ENCODE data around the gene USP15.

USP15 gene

GRCh38 chr12:62248873-62249272 lies 11.3 kb upstream of the USP15 start:
- H3K36me3 Mint-ChIP-seq (ENCODE audit: low read depth), result peaks cover 4% of the 10 kb centered on the region
- no peaks in the 10 kb centered on the region for H3K27me3 Mint-ChIP-seq
- no peak overlapping the region for H3K4me3 Mint-ChIP-seq
- no peak overlapping the region for H3K27ac Mint-ChIP-seq
- no peak for DNase-seq
- no peaks in the 10 kb centered on the region for H3K9me3 Mint-ChIP-seq
- H3K4me1 Mint-ChIP-seq (ENCODE audit: low read depth), result peaks cover 22% of the 10 kb centered on the region

- no peak for DNase-seq
- Mint-ChIP-seq H3K27ac (no peak overlapping the region), H3K27me3 (no peaks in the 10 kb centered on the region), H3K9me3 (no peaks in the 10 kb centered on the region), H3K36me3 (ENCODE audit: low read depth) (peaks cover 4% of the 10 kb centered on the region), H3K4me1 (ENCODE audit: low read depth) (peaks cover 22% of the 10 kb centered on the region), H3K4me3 (no peak overlapping the region)
These were observed 10.8 kb upstream of the USP15 start for GRCh38 chr12:62249419-62249818.

- H3K4me3 Mint-ChIP-seq, result peak overlapping the region; percentile 9
- peaks cover 4% of the 10 kb centered on the region for H3K36me3 Mint-ChIP-seq (ENCODE audit: low read depth)
- no peak for DNase-seq
- peak overlapping the region; percentile 63 for H3K27ac Mint-ChIP-seq
- peaks cover 24% of the 10 kb centered on the region for H3K4me1 Mint-ChIP-seq (ENCODE audit: low read depth)
- H3K9me3 Mint-ChIP-seq, result no peaks in the 10 kb centered on the region
- no peaks in the 10 kb centered on the region for H3K27me3 Mint-ChIP-seq
These were observed 9.3 kb upstream of the USP15 start for GRCh38 chr12:62250671-62251608.

GRCh38 chr12:62251609-62251958 lies 8.6 kb upstream of the USP15 start:
- DNase-seq, result no peak
- Mint-ChIP-seq H3K27me3 (no peaks in the 10 kb centered on the region), H3K36me3 (ENCODE audit: low read depth) (peaks cover 4% of the 10 kb centered on the region), H3K27ac (peak overlapping the region; percentile 63), H3K4me1 (ENCODE audit: low read depth) (peaks cover 29% of the 10 kb centered on the region), H3K9me3 (no peaks in the 10 kb centered on the region), H3K4me3 (no peak overlapping the region)

GRCh38 chr12:62252576-62252975 lies 7.6 kb upstream of the USP15 start:
- H3K27ac Mint-ChIP-seq, result no peak overlapping the region
- H3K36me3 Mint-ChIP-seq (ENCODE audit: low read depth), result peaks cover 4% of the 10 kb centered on the region
- no peaks in the 10 kb centered on the region for H3K9me3 Mint-ChIP-seq
- peaks cover 39% of the 10 kb centered on the region for H3K4me1 Mint-ChIP-seq (ENCODE audit: low read depth)
- no peak overlapping the region for H3K4me3 Mint-ChIP-seq
- no peak for DNase-seq
- H3K27me3 Mint-ChIP-seq, result no peaks in the 10 kb centered on the region

- DNase-seq, result no peak
- peaks cover 11% of the 10 kb centered on the region for H3K36me3 Mint-ChIP-seq (ENCODE audit: low read depth)
These were observed 5.2 kb upstream of the USP15 start for GRCh38 chr12:62254967-62255366.

GRCh38 chr12:62256408-62257096 lies 3.7 kb upstream of the USP15 start:
- H3K9me3 Mint-ChIP-seq, result no peaks in the 10 kb centered on the region
- peaks cover 39% of the 10 kb centered on the region for H3K4me1 Mint-ChIP-seq (ENCODE audit: low read depth)
- peaks cover 20% of the 10 kb centered on the region for H3K36me3 Mint-ChIP-seq (ENCODE audit: low read depth)
- H3K4me3 Mint-ChIP-seq, result peak overlapping the region; percentile 38
- H3K27ac Mint-ChIP-seq, result peak overlapping the region; percentile 83
- H3K27me3 Mint-ChIP-seq, result no peaks in the 10 kb centered on the region
- DNase-seq, result peak; percentile 55

More at GRCh38 chr12:62254967-62255366, 5.2 kb upstream of the USP15 start:
- Mint-ChIP-seq H3K4me1 (ENCODE audit: low read depth) (peaks cover 52% of the 10 kb centered on the region), H3K4me3 (no peak overlapping the region), H3K27me3 (no peaks in the 10 kb centered on the region), H3K27ac (no peak overlapping the region), H3K9me3 (no peaks in the 10 kb centered on the region)

- Mint-ChIP-seq H3K27ac (peak overlapping the region; percentile 100), H3K9me3 (no peaks in the 10 kb centered on the region), H3K4me3 (peak overlapping the region; percentile 97), H3K27me3 (no peaks in the 10 kb centered on the region), H3K36me3 (ENCODE audit: low read depth) (peaks cover 30% of the 10 kb centered on the region), H3K4me1 (ENCODE audit: low read depth) (peaks cover 45% of the 10 kb centered on the region)
- DNase-seq, result no peak
These were observed 2.0 kb upstream of the USP15 start for GRCh38 chr12:62258231-62258630.

- peaks cover 38% of the 10 kb centered on the region for H3K36me3 Mint-ChIP-seq (ENCODE audit: low read depth)
- no peak for DNase-seq
- peak overlapping the region; percentile 100 for H3K27ac Mint-ChIP-seq
- H3K4me1 Mint-ChIP-seq (ENCODE audit: low read depth), result peaks cover 54% of the 10 kb centered on the region
- H3K4me3 Mint-ChIP-seq, result peak overlapping the region; percentile 97
- H3K9me3 Mint-ChIP-seq, result no peaks in the 10 kb centered on the region
- H3K27me3 Mint-ChIP-seq, result no peaks in the 10 kb centered on the region
These were observed 1.1 kb upstream of the USP15 start for GRCh38 chr12:62258941-62259630.

- no peaks in the 10 kb centered on the region for H3K27me3 Mint-ChIP-seq
- peaks cover 43% of the 10 kb centered on the region for H3K36me3 Mint-ChIP-seq (ENCODE audit: low read depth)
- no peak for DNase-seq
- no peaks in the 10 kb centered on the region for H3K9me3 Mint-ChIP-seq
- peak overlapping the region; percentile 97 for H3K4me3 Mint-ChIP-seq
- peak overlapping the region; percentile 100 for H3K27ac Mint-ChIP-seq
- peaks cover 59% of the 10 kb centered on the region for H3K4me1 Mint-ChIP-seq (ENCODE audit: low read depth)
These were observed 592 bp upstream of the USP15 start for GRCh38 chr12:62259631-62259992.

- H3K9me3 Mint-ChIP-seq, result no peaks in the 10 kb centered on the region
- H3K4me1 Mint-ChIP-seq (ENCODE audit: low read depth), result peaks cover 70% of the 10 kb centered on the region
- no peaks in the 10 kb centered on the region for H3K27me3 Mint-ChIP-seq
- peak; percentile 62 for DNase-seq
- peak overlapping the region; percentile 97 for H3K4me3 Mint-ChIP-seq
- peak overlapping the region; percentile 100 for H3K27ac Mint-ChIP-seq
- H3K36me3 Mint-ChIP-seq (ENCODE audit: low read depth), result peaks cover 51% of the 10 kb centered on the region
These were observed 804 bp downstream of the USP15 start for GRCh38 chr12:62260733-62261683.

- Mint-ChIP-seq H3K4me1 (ENCODE audit: low read depth) (peaks cover 68% of the 10 kb centered on the region), H3K4me3 (peak overlapping the region; percentile 97), H3K9me3 (no peaks in the 10 kb centered on the region), H3K27me3 (no peaks in the 10 kb centered on the region), H3K27ac (peak overlapping the region; percentile 100), H3K36me3 (ENCODE audit: low read depth) (peaks cover 53% of the 10 kb centered on the region)
- DNase-seq, result no peak
These were observed 1.8 kb downstream of the USP15 start for GRCh38 chr12:62261876-62262517.

- peak overlapping the region; percentile 97 for H3K4me3 Mint-ChIP-seq
- H3K4me1 Mint-ChIP-seq (ENCODE audit: low read depth), result peaks cover 66% of the 10 kb centered on the region
- DNase-seq, result no peak
- no peaks in the 10 kb centered on the region for H3K9me3 Mint-ChIP-seq
- H3K27ac Mint-ChIP-seq, result peak overlapping the region; percentile 89
- peaks cover 53% of the 10 kb centered on the region for H3K36me3 Mint-ChIP-seq (ENCODE audit: low read depth)
- no peaks in the 10 kb centered on the region for H3K27me3 Mint-ChIP-seq
These were observed 3.0 kb downstream of the USP15 start for GRCh38 chr12:62263232-62263631.

Data from activated T-cell treated with anti-CD3 and anti-CD28 coated beads, Interleukin-2, amount 50 U/mL, for 24 hours (primary cell).